DND-41 (cell line): ENCODE measurements around the gene SNAPC2.

ENCODE experiments used
- ATAC-seq: fragments of 200-7000 bp; cut with Tn5 transposase; 3 replicates; pipeline ENCODE4 v1.9.1; 2021; ENCODE audit warnings: low read depth; ENCODE audit not compliant: insufficient read depth
- DNase-seq: peaks from one replicate; pipeline ENCODE4 v3.0.0-alpha.2; 2020
- H2AFZ ChIP-seq: 2 replicates; pipeline ENCODE4 v1.6.0; 2012; ENCODE audit warnings: low read depth, low read length
- H3K27ac ChIP-seq: 2 replicates; pipeline ENCODE4 v1.5.1; 2012; ENCODE audit warnings: low read length, inconsistent platforms
- H3K27me3 ChIP-seq: fragments of 200-600 bp; sonication (generic); 2 replicates; pipeline ENCODE4 v1.6.0; 2012; ENCODE audit warnings: low read length, mild to moderate bottlenecking, inconsistent platforms; ENCODE audit not compliant: insufficient read depth, poor library complexity
- H3K36me3 ChIP-seq: 2 replicates; pipeline ENCODE4 v1.5.1; 2012; ENCODE audit warnings: low read length, inconsistent platforms; ENCODE audit not compliant: insufficient read depth
- H3K4me1 ChIP-seq: 2 replicates; pipeline ENCODE4 v1.5.1; 2012; ENCODE audit warnings: mild to moderate bottlenecking, low read length; ENCODE audit not compliant: insufficient read depth
- H3K4me2 ChIP-seq: 2 replicates; pipeline ENCODE4 v1.6.0; 2012; ENCODE audit warnings: mild to moderate bottlenecking, moderate library complexity, low read length, inconsistent platforms; ENCODE audit not compliant: insufficient read depth
- H3K4me3 ChIP-seq, 2 experiments: fragments of 200-600 bp in 1 of 2; shearing (Covaris generic) in 1 of 2; 2 replicates each; pipeline ENCODE4 v1.5.1; 2012 to 2016; ENCODE audit warnings: inconsistent platforms in 2 of 2, low read length in 2 of 2, mild to moderate bottlenecking in 2 of 2, low read depth in 1 of 2, moderate library complexity in 1 of 2
- H3K79me2 ChIP-seq: 2 replicates; pipeline ENCODE4 v1.6.0; 2012; ENCODE audit warnings: low read length, inconsistent platforms; ENCODE audit not compliant: insufficient read depth
- H3K9ac ChIP-seq: 2 replicates; pipeline ENCODE4 v1.6.0; 2012; ENCODE audit warnings: low read depth, mild to moderate bottlenecking, inconsistent platforms, low read length, moderate library complexity
- H3K9me3 ChIP-seq: 2 replicates; pipeline ENCODE4 v1.5.1; 2012; ENCODE audit warnings: low read length, moderate library complexity, mild to moderate bottlenecking, inconsistent platforms; ENCODE audit not compliant: insufficient read depth, severe bottlenecking
- H4K20me1 ChIP-seq: 2 replicates; pipeline ENCODE4 v1.6.0; 2012; ENCODE audit warnings: low read length; ENCODE audit not compliant: insufficient read depth
- EZH2 ChIP-seq: IDR thresholded peaks from 3 replicates; pipeline ENCODE4 v1.6.1; 2012; ENCODE audit warnings: borderline replicate concordance, low read depth, mild to moderate bottlenecking, moderate library complexity, low read length, inconsistent platforms; ENCODE audit not compliant: severe bottlenecking
- TF ChIP-seq, protein P1 (sequence below): IDR thresholded peaks from 2 replicates; pipeline ENCODE4 v1.5.1; 2012; ENCODE audit warnings: borderline replicate concordance, low read length, moderate library complexity, mild to moderate bottlenecking; ENCODE audit not compliant: poor library complexity, severe bottlenecking; ENCODE audit errors: extremely low read depth

SNAPC2 gene

DNA sequence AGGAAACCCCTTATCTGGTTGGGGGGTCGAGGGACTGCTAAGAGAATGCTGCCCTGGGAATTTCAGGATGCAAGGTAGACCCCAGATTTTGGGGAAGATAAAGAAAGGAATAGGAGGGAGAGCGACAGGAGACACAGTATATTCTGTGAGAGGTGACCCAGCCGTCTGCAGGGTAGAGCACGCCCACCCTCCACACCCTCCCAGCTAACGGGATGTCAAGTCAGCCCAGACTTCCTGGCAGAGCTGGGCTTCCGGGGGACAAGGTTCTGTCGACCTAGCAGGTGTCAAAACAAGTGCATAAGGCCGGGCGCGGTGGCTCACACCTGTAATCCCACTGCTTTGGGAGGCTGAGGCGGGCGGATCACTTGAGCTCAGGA lies 45.3 kb upstream of the SNAPC2 start:
- Histone ChIP-seq H3K9me3 (no peaks in the 10 kb centered on the region), H3K4me3 (peak overlapping the region in 1 of 2 experiments; percentile 57; a peak in 2 of 4 replicates), H3K79me2 (no peaks in the 10 kb centered on the region), H3K27ac (peak overlapping the region; percentile 70), H4K20me1 (0 out of 2 replicates have a peak, but pooled peaks cover 4% of the 10 kb centered on the region), H2AFZ (peak overlapping the region; percentile 76), H3K36me3 (no peaks in the 10 kb centered on the region), H3K4me2 (peak overlapping the region; percentile 66), H3K4me1 (peaks cover 18% of the 10 kb centered on the region), H3K9ac (peak overlapping the region; percentile 60), H3K27me3 (no peaks in the 10 kb centered on the region)
- ATAC-seq (no peak), DNase-seq (no peak)
- TF ChIP-seq, protein P1, sequence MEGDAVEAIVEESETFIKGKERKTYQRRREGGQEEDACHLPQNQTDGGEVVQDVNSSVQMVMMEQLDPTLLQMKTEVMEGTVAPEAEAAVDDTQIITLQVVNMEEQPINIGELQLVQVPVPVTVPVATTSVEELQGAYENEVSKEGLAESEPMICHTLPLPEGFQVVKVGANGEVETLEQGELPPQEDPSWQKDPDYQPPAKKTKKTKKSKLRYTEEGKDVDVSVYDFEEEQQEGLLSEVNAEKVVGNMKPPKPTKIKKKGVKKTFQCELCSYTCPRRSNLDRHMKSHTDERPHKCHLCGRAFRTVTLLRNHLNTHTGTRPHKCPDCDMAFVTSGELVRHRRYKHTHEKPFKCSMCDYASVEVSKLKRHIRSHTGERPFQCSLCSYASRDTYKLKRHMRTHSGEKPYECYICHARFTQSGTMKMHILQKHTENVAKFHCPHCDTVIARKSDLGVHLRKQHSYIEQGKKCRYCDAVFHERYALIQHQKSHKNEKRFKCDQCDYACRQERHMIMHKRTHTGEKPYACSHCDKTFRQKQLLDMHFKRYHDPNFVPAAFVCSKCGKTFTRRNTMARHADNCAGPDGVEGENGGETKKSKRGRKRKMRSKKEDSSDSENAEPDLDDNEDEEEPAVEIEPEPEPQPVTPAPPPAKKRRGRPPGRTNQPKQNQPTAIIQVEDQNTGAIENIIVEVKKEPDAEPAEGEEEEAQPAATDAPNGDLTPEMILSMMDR, result no peak
- TF ChIP-seq EZH2, result no peak

DNA sequence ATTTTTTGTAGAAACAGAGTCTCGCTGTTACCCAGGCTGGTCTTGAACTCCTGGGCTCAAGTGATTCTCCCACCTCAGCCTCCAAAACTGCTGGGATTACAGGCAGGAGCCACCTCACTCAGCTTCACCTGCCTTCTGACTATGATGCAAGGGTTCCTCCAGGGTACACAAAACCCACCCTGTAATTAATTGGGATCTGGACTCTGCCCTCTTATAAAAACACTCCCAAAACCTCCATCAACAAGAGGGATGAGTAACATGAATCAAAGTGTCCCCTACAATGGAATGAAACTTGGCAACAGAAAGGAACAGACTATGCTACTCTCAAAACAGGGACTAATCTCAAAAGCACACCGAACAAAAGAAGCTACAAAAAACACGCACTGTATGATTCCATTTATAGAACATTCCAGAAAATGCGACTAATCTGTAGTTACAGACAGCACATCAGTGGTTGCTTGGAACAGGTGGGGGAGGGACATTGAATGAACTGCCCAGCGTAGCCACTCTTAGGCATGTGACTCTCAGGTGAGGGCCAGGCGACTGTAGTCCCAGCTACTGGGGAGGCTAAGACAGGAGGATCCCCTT lies 42.8 kb upstream of the SNAPC2 start:
- no peak for ATAC-seq
- no peak overlapping the region for H3K4me3 ChIP-seq

DNA sequence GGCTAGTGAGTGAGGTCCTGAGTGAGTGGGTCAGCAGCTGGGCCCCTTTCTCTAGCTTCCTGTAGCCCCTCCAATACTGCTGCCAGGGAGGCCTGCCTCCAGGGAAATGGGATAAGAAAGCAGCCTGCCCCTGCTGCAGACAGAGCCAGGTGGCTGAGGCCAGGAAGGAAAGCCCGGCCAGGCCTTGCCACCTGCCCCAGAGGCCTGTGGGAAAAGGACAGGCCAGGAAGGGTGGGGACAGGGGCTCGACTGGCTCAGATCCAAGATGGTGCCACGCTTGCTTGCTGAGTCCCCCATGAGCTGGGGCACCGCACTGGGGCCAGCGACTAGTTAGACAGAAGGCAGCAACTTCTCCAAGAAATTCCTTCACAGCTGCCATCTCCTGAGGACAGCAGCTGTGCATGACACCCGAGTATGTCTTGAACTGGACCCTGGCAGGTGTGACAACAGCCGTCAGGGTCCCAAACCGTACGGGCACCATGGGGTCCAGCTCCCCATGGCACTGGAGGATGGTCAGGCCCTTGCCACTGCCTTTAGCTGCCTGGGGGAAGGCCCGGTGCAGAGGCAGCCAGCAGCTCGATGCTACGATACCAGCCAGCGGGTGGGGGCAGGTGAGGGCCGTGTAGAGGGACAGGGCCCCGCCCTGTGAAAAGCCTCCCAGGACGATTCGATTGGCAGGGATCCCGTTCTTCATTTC lies 40.9 kb upstream of the SNAPC2 start:
- Histone ChIP-seq H3K4me1 (peaks cover 9% of the 10 kb centered on the region), H2AFZ (no peak overlapping the region), H3K4me3 (no peak overlapping the region)

More for the DNA sequence above, 42.8 kb upstream of the SNAPC2 start:
- no peak overlapping the region for H2AFZ ChIP-seq
- no peak overlapping the region for H3K9ac ChIP-seq
- no peaks in the 10 kb centered on the region for H3K36me3 ChIP-seq
- H3K27me3 ChIP-seq, result no peaks in the 10 kb centered on the region
- peaks cover 14% of the 10 kb centered on the region for H3K4me1 ChIP-seq
- TF ChIP-seq, protein P1, result no peak
- no peak for TF ChIP-seq EZH2
- no peaks in the 10 kb centered on the region for H3K9me3 ChIP-seq
- DNase-seq, result no peak
- H3K4me2 ChIP-seq, result no peak overlapping the region
- no peaks in the 10 kb centered on the region for H4K20me1 ChIP-seq
- no peaks in the 10 kb centered on the region for H3K79me2 ChIP-seq
- H3K27ac ChIP-seq, result no peak overlapping the region

More for the DNA sequence above, 40.9 kb upstream of the SNAPC2 start:
- H4K20me1 ChIP-seq, result no peaks in the 10 kb centered on the region
- no peaks in the 10 kb centered on the region for H3K27me3 ChIP-seq
- ATAC-seq (no peak), DNase-seq (no peak)
- H3K4me2 ChIP-seq, result no peak overlapping the region
- H3K36me3 ChIP-seq, result no peaks in the 10 kb centered on the region
- H3K79me2 ChIP-seq, result no peaks in the 10 kb centered on the region
- no peak overlapping the region for H3K9ac ChIP-seq
- H3K9me3 ChIP-seq, result no peaks in the 10 kb centered on the region
- TF ChIP-seq, protein P1, result no peak
- TF ChIP-seq EZH2, result no peak
- no peak overlapping the region for H3K27ac ChIP-seq
